GM18873 (cell line): ENCODE results near the gene MBD5.
"Not testable (repeated sequence)": the region's sequence is repeated elsewhere in the genome, so short reads cannot be mapped to it uniquely, and the experiment has no call there.

Experiments used
- ATAC-seq: cut with Tn5 transposase; IDR thresholded peaks from one replicate; pipeline ENCODE4 v1.9.1; 2021; ENCODE audit warnings: mild to moderate bottlenecking, moderate library complexity, moderate number of reproducible peaks; ENCODE audit not compliant: unreplicated experiment, low FRiP score

MBD5 gene

GRCh38 chr2:148533004-148533403 is 512.1 kb downstream of the MBD5 start:
- ATAC-seq = no peak

GRCh38 chr2:148533685-148534084 is 512.8 kb downstream of the MBD5 start:
- ATAC-seq = no peak

- ATAC-seq = no peak
Measured at GRCh38 chr2:148534416-148535204, 513.7 kb downstream of the MBD5 start.

GRCh38 chr2:148538375-148538774 is 517.5 kb downstream of the MBD5 start:
- ATAC-seq = no peak

GRCh38 chr2:148540022-148540421 is 519.1 kb downstream of the MBD5 start:
- ATAC-seq = no peak

GRCh38 chr2:148541792-148542191 is 520.9 kb downstream of the MBD5 start:
- ATAC-seq = no peak

GRCh38 chr2:148542614-148543013 is 521.7 kb downstream of the MBD5 start:
- no peak for ATAC-seq

- ATAC-seq = not testable (repeated sequence)
Measured at GRCh38 chr2:148543088-148543540, 522.2 kb downstream of the MBD5 start.

- ATAC-seq = no peak
Measured at GRCh38 chr2:148545390-148546256, 524.7 kb downstream of the MBD5 start.

- ATAC-seq = no peak
Measured at GRCh38 chr2:148546270-148546669, 525.4 kb downstream of the MBD5 start.

GRCh38 chr2:148548716-148549400 is 528.0 kb downstream of the MBD5 start:
- no peak for ATAC-seq

- ATAC-seq = no peak
Measured at GRCh38 chr2:148552675-148553331, 531.9 kb downstream of the MBD5 start.

- ATAC-seq = no peak
Measured at GRCh38 chr2:148553332-148553887, 532.5 kb downstream of the MBD5 start.

- no peak for ATAC-seq
Measured at GRCh38 chr2:148554459-148555247, 533.8 kb downstream of the MBD5 start.

- no peak for ATAC-seq
Measured at GRCh38 chr2:148555622-148556294, 534.9 kb downstream of the MBD5 start.

GRCh38 chr2:148557844-148558436 is 537.0 kb downstream of the MBD5 start:
- ATAC-seq = peak; percentile 78

GRCh38 chr2:148560496-148560895 is 539.6 kb downstream of the MBD5 start:
- ATAC-seq = no peak

- no peak for ATAC-seq
Measured at GRCh38 chr2:148561389-148561788, 540.5 kb downstream of the MBD5 start.
